Measurements from ENCODE around the gene SCAMP4. TPM values are rescaled to one million over a fixed set of nuclear protein-coding genes. Genes with fewer than 3 reads are reported as not detected.
"Not testable (repeated sequence)": the region's sequence is repeated elsewhere in the genome, so short reads cannot be mapped to it uniquely, and the experiment has no call there.

The SCAMP4 gene
- total RNA-seq, 2 donors from 2014 or later: 69.6 to 75.3 TPM

GRCh38 chr19:1875646-1876495 lies 29.3 kb upstream of the SCAMP4 start:
- H3K4me1 Mint-ChIP-seq: peaks cover 21% of the 10 kb centered on the region
- H3K4me1 ChIP-seq (ENCODE audit: control insufficient read depth, insufficient read depth, low read length): peaks cover 15% of the 10 kb centered on the region
- 0 to 1% methylated on average over 57 to 87 of the region's 87 CpGs for WGBS, 2 experiments (ENCODE audit: insufficient coverage in 1 of 2, insufficient read length in 1 of 2)

GRCh38 chr19:1876496-1877279 lies 28.5 kb upstream of the SCAMP4 start:
- Mint-ChIP-seq H3K4me1 (peaks cover 16% of the 10 kb centered on the region), H3K27ac (peak overlapping the region; percentile 78), H3K4me3 (peak overlapping the region; percentile 96)
- not testable (repeated sequence) for H3K4me1 ChIP-seq (ENCODE audit: control insufficient read depth, insufficient read depth, low read length); DNase-seq; H3K27ac ChIP-seq (ENCODE audit: low read depth, low read length); H3K27me3 ChIP-seq (ENCODE audit: control insufficient read depth, insufficient read depth, low read length, poor library complexity, severe bottlenecking); H3K9me3 ChIP-seq (ENCODE audit: control insufficient read depth, low read length); H3K36me3 Mint-ChIP-seq (ENCODE audit: low read depth); H3K27me3 Mint-ChIP-seq (ENCODE audit: insufficient read depth); H3K9me3 Mint-ChIP-seq; H3K36me3 ChIP-seq (ENCODE audit: control insufficient read depth, insufficient read depth, low read length)
- H3K4me3 ChIP-seq (ENCODE audit: low read length): peak overlapping the region; percentile 96
- H3K9ac ChIP-seq (ENCODE audit: extremely low read depth, low read length, poor library complexity, severe bottlenecking): peak overlapping the region; percentile 84
- peak; percentile 50 for TF ChIP-seq CTCF (conservative IDR thresholded peaks at IDR 0.05)
- 20 to 33% methylated on average over 19 to 38 of the region's 53 CpGs for WGBS, 2 experiments (ENCODE audit: insufficient coverage in 1 of 2, insufficient read length in 1 of 2)

More at GRCh38 chr19:1875646-1876495, 29.3 kb upstream of the SCAMP4 start:
- H3K27me3 Mint-ChIP-seq (ENCODE audit: insufficient read depth): peaks cover 3% of the 10 kb centered on the region
- peak overlapping the region; percentile 61 for H3K27ac ChIP-seq (ENCODE audit: low read depth, low read length)
- H3K9me3 ChIP-seq (ENCODE audit: control insufficient read depth, low read length): no peaks in the 10 kb centered on the region
- H3K4me3 ChIP-seq (ENCODE audit: low read length): peak overlapping the region; percentile 96
- no peak for TF ChIP-seq CTCF (conservative IDR thresholded peaks at IDR 0.05)
- peak overlapping the region; percentile 95 for H3K27ac Mint-ChIP-seq
- peaks cover 3% of the 10 kb centered on the region for H3K36me3 Mint-ChIP-seq (ENCODE audit: low read depth)
- peak overlapping the region; percentile 96 for H3K4me3 Mint-ChIP-seq
- H3K36me3 ChIP-seq (ENCODE audit: control insufficient read depth, insufficient read depth, low read length): no peaks in the 10 kb centered on the region
- peak overlapping the region; percentile 84 for H3K9ac ChIP-seq (ENCODE audit: extremely low read depth, low read length, poor library complexity, severe bottlenecking)
- H3K9me3 Mint-ChIP-seq: no peaks in the 10 kb centered on the region
- H3K27me3 ChIP-seq (ENCODE audit: control insufficient read depth, insufficient read depth, low read length, poor library complexity, severe bottlenecking): no peaks in the 10 kb centered on the region
- DNase-seq: peak; percentile 97

- H3K27me3 Mint-ChIP-seq (ENCODE audit: insufficient read depth); H3K9me3 Mint-ChIP-seq: not testable (repeated sequence)
- WGBS, 2 experiments (ENCODE audit: insufficient coverage in 1 of 2, insufficient read length in 1 of 2): 61 to 75% methylated on average over 4 to 28 of the region's 47 CpGs
Measured at GRCh38 chr19:1877280-1877660, 27.9 kb upstream of the SCAMP4 start.

GRCh38 chr19:1878583-1878982 lies 26.6 kb upstream of the SCAMP4 start:
- H3K4me3 Mint-ChIP-seq; H3K27me3 ChIP-seq (ENCODE audit: control insufficient read depth, insufficient read depth, low read length, poor library complexity, severe bottlenecking); H3K27me3 Mint-ChIP-seq (ENCODE audit: insufficient read depth); H3K27ac ChIP-seq (ENCODE audit: low read depth, low read length); H3K9me3 ChIP-seq (ENCODE audit: control insufficient read depth, low read length); H3K36me3 ChIP-seq (ENCODE audit: control insufficient read depth, insufficient read depth, low read length); H3K4me3 ChIP-seq (ENCODE audit: low read length); H3K9ac ChIP-seq (ENCODE audit: extremely low read depth, low read length, poor library complexity, severe bottlenecking); H3K9me3 Mint-ChIP-seq; DNase-seq; H3K27ac Mint-ChIP-seq; H3K36me3 Mint-ChIP-seq (ENCODE audit: low read depth): not testable (repeated sequence)
- H3K4me1 Mint-ChIP-seq: peaks cover 25% of the 10 kb centered on the region
- peaks cover 16% of the 10 kb centered on the region for H3K4me1 ChIP-seq (ENCODE audit: control insufficient read depth, insufficient read depth, low read length)
- WGBS, 2 experiments (ENCODE audit: insufficient coverage in 1 of 2, insufficient read length in 1 of 2): 91 to 92% methylated on average over 2 to 8 of the region's 8 CpGs

More at GRCh38 chr19:1877280-1877660, 27.9 kb upstream of the SCAMP4 start:
- H3K27me3 ChIP-seq (ENCODE audit: control insufficient read depth, insufficient read depth, low read length, poor library complexity, severe bottlenecking); H3K27ac ChIP-seq (ENCODE audit: low read depth, low read length); H3K9ac ChIP-seq (ENCODE audit: extremely low read depth, low read length, poor library complexity, severe bottlenecking); H3K27ac Mint-ChIP-seq; H3K4me3 ChIP-seq (ENCODE audit: low read length); H3K9me3 ChIP-seq (ENCODE audit: control insufficient read depth, low read length); H3K36me3 Mint-ChIP-seq (ENCODE audit: low read depth); H3K4me3 Mint-ChIP-seq; H3K36me3 ChIP-seq (ENCODE audit: control insufficient read depth, insufficient read depth, low read length); H3K4me1 ChIP-seq (ENCODE audit: control insufficient read depth, insufficient read depth, low read length): not testable (repeated sequence)
- peak; percentile 68 for DNase-seq
- peaks cover 17% of the 10 kb centered on the region for H3K4me1 Mint-ChIP-seq

- H3K27me3 ChIP-seq (ENCODE audit: control insufficient read depth, insufficient read depth, low read length, poor library complexity, severe bottlenecking); H3K9ac ChIP-seq (ENCODE audit: extremely low read depth, low read length, poor library complexity, severe bottlenecking); H3K9me3 Mint-ChIP-seq; H3K4me3 ChIP-seq (ENCODE audit: low read length); H3K36me3 ChIP-seq (ENCODE audit: control insufficient read depth, insufficient read depth, low read length); H3K27ac ChIP-seq (ENCODE audit: low read depth, low read length); H3K9me3 ChIP-seq (ENCODE audit: control insufficient read depth, low read length); H3K36me3 Mint-ChIP-seq (ENCODE audit: low read depth); H3K27ac Mint-ChIP-seq; DNase-seq; H3K27me3 Mint-ChIP-seq (ENCODE audit: insufficient read depth); H3K4me3 Mint-ChIP-seq: not testable (repeated sequence)
- 96 to 97% methylated on average over 7 to 16 of the region's 17 CpGs for WGBS, 2 experiments (ENCODE audit: insufficient coverage in 1 of 2, insufficient read length in 1 of 2)
- peaks cover 24% of the 10 kb centered on the region for H3K4me1 Mint-ChIP-seq
- peaks cover 16% of the 10 kb centered on the region for H3K4me1 ChIP-seq (ENCODE audit: control insufficient read depth, insufficient read depth, low read length)
Measured at GRCh38 chr19:1879982-1880381, 25.2 kb upstream of the SCAMP4 start.
